NCI-H2029 treated with DMSO at 0.1 percent for 48 hours (cell line): ENCODE results near the gene PHF21B.

ENCODE experiments used
- DNase-seq: peaks from one replicate; lab custom pipeline; 2025; lab: John Stamatoyannopoulos, UW

PHF21B gene

GRCh38 chr22:45014654-45015053 lies 4.8 kb upstream of the PHF21B start:
- DNase-seq: no peak

- DNase-seq: no peak
Measured at GRCh38 chr22:45013138-45013537, 3.3 kb upstream of the PHF21B start.

- DNase-seq: no peak
Measured at GRCh38 chr22:45010532-45010900, 711 bp upstream of the PHF21B start.

- no peak for DNase-seq
Measured at GRCh38 chr22:45008751-45009605, 827 bp downstream of the PHF21B start.

- DNase-seq: no peak
Measured at GRCh38 chr22:45008186-45008681, 1.6 kb downstream of the PHF21B start.

- DNase-seq: no peak
Measured at GRCh38 chr22:45007391-45008185, 2.2 kb downstream of the PHF21B start.

GRCh38 chr22:45006964-45007390 lies 2.8 kb downstream of the PHF21B start:
- no peak for DNase-seq

GRCh38 chr22:45006111-45006963 lies 3.5 kb downstream of the PHF21B start:
- no peak for DNase-seq

GRCh38 chr22:45001653-45002052 lies 8.2 kb downstream of the PHF21B start:
- no peak for DNase-seq

- no peak for DNase-seq
Measured at GRCh38 chr22:45000330-45000729, 9.5 kb downstream of the PHF21B start.

- no peak for DNase-seq
Measured at GRCh38 chr22:44999687-45000086, 10.1 kb downstream of the PHF21B start.

GRCh38 chr22:44999231-44999630 lies 10.6 kb downstream of the PHF21B start:
- DNase-seq: no peak

GRCh38 chr22:44998296-44998695 lies 11.5 kb downstream of the PHF21B start:
- DNase-seq: no peak

GRCh38 chr22:44997060-44997459 lies 12.7 kb downstream of the PHF21B start:
- no peak for DNase-seq

GRCh38 chr22:44996648-44997047 lies 13.2 kb downstream of the PHF21B start:
- DNase-seq: no peak

- no peak for DNase-seq
Measured at GRCh38 chr22:44996120-44996519, 13.7 kb downstream of the PHF21B start.

- DNase-seq: no peak
Measured at GRCh38 chr22:44995715-44996114, 14.1 kb downstream of the PHF21B start.

- no peak for DNase-seq
Measured at GRCh38 chr22:44995105-44995514, 14.7 kb downstream of the PHF21B start.

GRCh38 chr22:44994399-44995104 lies 15.3 kb downstream of the PHF21B start:
- no peak for DNase-seq

GRCh38 chr22:44992166-44992565 lies 17.6 kb downstream of the PHF21B start:
- no peak for DNase-seq

GRCh38 chr22:44991218-44991617 lies 18.6 kb downstream of the PHF21B start:
- DNase-seq: no peak
